OCI-LY1 (cell line): ENCODE data around the gene BORCS6.

Experiments used
- H2AFZ ChIP-seq: fragments of 200-600 bp; sonication (generic), shearing (Covaris generic); 2 replicates; pipeline ENCODE4 v1.6.0; 2014; ENCODE audit warnings: antibody characterized with exemption, mild to moderate bottlenecking, low read length
- H3F3A ChIP-seq: fragments of 200-600 bp; sonication (generic), shearing (Covaris generic); 2 replicates; pipeline ENCODE4 v1.6.0; 2014; ENCODE audit warnings: mild to moderate bottlenecking, antibody characterized with exemption, low read length, moderate library complexity; ENCODE audit not compliant: insufficient read depth
- H3K27ac ChIP-seq: fragments of 200-600 bp; sonication (generic); 2 replicates; pipeline ENCODE4 v1.5.1; 2014; ENCODE audit warnings: low read length, mixed run types, mild to moderate bottlenecking, low read depth; ENCODE audit not compliant: poor library complexity, severe bottlenecking
- H3K27me3 ChIP-seq: fragments of 200-600 bp; sonication (generic); 2 replicates; pipeline ENCODE4 v1.6.0; 2014; ENCODE audit warnings: antibody characterized with exemption, mild to moderate bottlenecking, low read length, moderate library complexity; ENCODE audit not compliant: insufficient read depth
- H3K36me3 ChIP-seq: fragments of 200-600 bp; sonication (generic); 2 replicates; pipeline ENCODE4 v1.6.1; 2014; ENCODE audit warnings: mild to moderate bottlenecking, antibody characterized with exemption, low read length, moderate library complexity, mixed read lengths; ENCODE audit not compliant: insufficient read depth
- H3K4me1 ChIP-seq: fragments of 200-600 bp; sonication (generic); 2 replicates; pipeline ENCODE4 v1.5.1; 2014; ENCODE audit warnings: mild to moderate bottlenecking, low read length, moderate library complexity; ENCODE audit not compliant: insufficient read depth, severe bottlenecking
- H3K4me2 ChIP-seq: fragments of 200-600 bp; sonication (generic), shearing (Covaris generic); 2 replicates; pipeline ENCODE4 v1.6.1; 2014; ENCODE audit warnings: low read length
- H3K4me3 ChIP-seq: fragments of 200-600 bp; sonication (generic); 2 replicates; pipeline ENCODE4 v1.5.1; 2014; ENCODE audit warnings: low read length, low read depth, mild to moderate bottlenecking, mixed read lengths; ENCODE audit not compliant: poor library complexity, severe bottlenecking
- H3K79me2 ChIP-seq: fragments of 200-600 bp; shearing (Covaris generic); 2 replicates; pipeline ENCODE4 v1.6.1; 2016; ENCODE audit warnings: mixed run types, low read length, mixed read lengths; ENCODE audit not compliant: insufficient read depth
- H3K9ac ChIP-seq: fragments of 200-600 bp; sonication (generic), shearing (Covaris generic); 2 replicates; pipeline ENCODE4 v1.6.1; 2014; ENCODE audit warnings: mild to moderate bottlenecking, low read length, mixed read lengths
- H3K9me2 ChIP-seq: fragments of 200-600 bp; sonication (generic), shearing (Covaris generic); 2 replicates; pipeline ENCODE4 v1.6.1; 2014; ENCODE audit warnings: low read depth, mild to moderate bottlenecking, low read length, mixed read lengths
- H3K9me3 ChIP-seq: fragments of 200-600 bp; shearing (Covaris generic); 2 replicates; pipeline ENCODE4 v1.6.1; 2014; ENCODE audit warnings: low read length, mixed read lengths
- H4K20me1 ChIP-seq: fragments of 200-600 bp; sonication (generic), shearing (Covaris generic); 2 replicates; pipeline ENCODE4 v1.6.0; 2016; ENCODE audit warnings: mild to moderate bottlenecking, low read length; ENCODE audit not compliant: insufficient read depth
- EZH2 ChIP-seq: fragments of 200-600 bp; sonication (generic), shearing (Covaris generic); IDR thresholded peaks from 2 replicates; pipeline ENCODE4 v1.8.0; 2017; ENCODE audit warnings: borderline replicate concordance, mixed run types, mild to moderate bottlenecking, antibody characterized with exemption, low read length, moderate library complexity, mixed read lengths
- TF ChIP-seq, protein P1 (sequence below): fragments of 200-600 bp; sonication (generic), shearing (Covaris generic); IDR thresholded peaks from 2 replicates; pipeline ENCODE4 v1.5.1; 2017; ENCODE audit warnings: mild to moderate bottlenecking, antibody characterized with exemption, low read length, moderate library complexity, mixed read lengths

BORCS6 gene

DNA sequence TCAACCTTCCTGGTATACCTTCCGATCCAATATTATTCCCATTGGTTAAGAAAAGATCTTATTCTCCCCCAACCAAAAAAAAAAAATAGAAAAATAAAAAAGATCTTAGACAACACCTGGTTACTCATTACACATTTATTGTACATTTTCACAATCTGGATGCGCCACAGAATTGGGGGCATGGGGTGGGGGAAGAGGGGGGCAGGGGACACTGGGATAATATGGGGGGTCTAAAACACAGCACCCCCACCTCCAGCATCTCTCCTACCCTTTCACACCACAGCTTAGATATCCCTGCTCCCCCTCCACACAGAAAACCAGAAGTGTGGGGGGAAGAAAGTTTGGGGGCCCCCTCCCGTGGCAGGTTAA is 31.0 kb downstream of the BORCS6 start:
- Histone ChIP-seq H2AFZ (no peak overlapping the region), H3K27me3 (no peaks in the 10 kb centered on the region), H3K4me2 (no peak overlapping the region), H3K36me3 (peaks cover 27% of the 10 kb centered on the region), H3K79me2 (peaks cover 9% of the 10 kb centered on the region; the same call in 1 of the 2 replicates), H3K4me3 (no peak overlapping the region), H4K20me1 (no peaks in the 10 kb centered on the region), H3K9ac (no peak overlapping the region), H3K4me1 (peaks cover 59% of the 10 kb centered on the region), H3K9me3 (no peaks in the 10 kb centered on the region), H3K27ac (no peak overlapping the region), H3K9me2 (no peaks in the 10 kb centered on the region), H3F3A (no peaks in the 10 kb centered on the region)
- no peak for TF ChIP-seq EZH2
- TF ChIP-seq, protein P1, sequence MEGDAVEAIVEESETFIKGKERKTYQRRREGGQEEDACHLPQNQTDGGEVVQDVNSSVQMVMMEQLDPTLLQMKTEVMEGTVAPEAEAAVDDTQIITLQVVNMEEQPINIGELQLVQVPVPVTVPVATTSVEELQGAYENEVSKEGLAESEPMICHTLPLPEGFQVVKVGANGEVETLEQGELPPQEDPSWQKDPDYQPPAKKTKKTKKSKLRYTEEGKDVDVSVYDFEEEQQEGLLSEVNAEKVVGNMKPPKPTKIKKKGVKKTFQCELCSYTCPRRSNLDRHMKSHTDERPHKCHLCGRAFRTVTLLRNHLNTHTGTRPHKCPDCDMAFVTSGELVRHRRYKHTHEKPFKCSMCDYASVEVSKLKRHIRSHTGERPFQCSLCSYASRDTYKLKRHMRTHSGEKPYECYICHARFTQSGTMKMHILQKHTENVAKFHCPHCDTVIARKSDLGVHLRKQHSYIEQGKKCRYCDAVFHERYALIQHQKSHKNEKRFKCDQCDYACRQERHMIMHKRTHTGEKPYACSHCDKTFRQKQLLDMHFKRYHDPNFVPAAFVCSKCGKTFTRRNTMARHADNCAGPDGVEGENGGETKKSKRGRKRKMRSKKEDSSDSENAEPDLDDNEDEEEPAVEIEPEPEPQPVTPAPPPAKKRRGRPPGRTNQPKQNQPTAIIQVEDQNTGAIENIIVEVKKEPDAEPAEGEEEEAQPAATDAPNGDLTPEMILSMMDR: no peak

GRCh38 chr17:8158267-8159031 is 31.5 kb downstream of the BORCS6 start:
- H3K4me1 ChIP-seq: peaks cover 59% of the 10 kb centered on the region
- no peaks in the 10 kb centered on the region for H3K9me3 ChIP-seq
- H3K4me3 ChIP-seq: no peak overlapping the region
- H3K9me2 ChIP-seq: no peaks in the 10 kb centered on the region
- H2AFZ ChIP-seq: no peak overlapping the region
- peak overlapping the region; percentile 14; the same call in 1 of the 2 replicates for H3K4me2 ChIP-seq
- TF ChIP-seq, protein P1: peak; percentile 75
- TF ChIP-seq EZH2: no peak
- peaks cover 9% of the 10 kb centered on the region; the same call in 1 of the 2 replicates for H3K79me2 ChIP-seq
- H3F3A ChIP-seq: no peaks in the 10 kb centered on the region
- no peaks in the 10 kb centered on the region for H3K27me3 ChIP-seq
- peak overlapping the region; percentile 62 for H3K27ac ChIP-seq
- H4K20me1 ChIP-seq: no peaks in the 10 kb centered on the region
- H3K36me3 ChIP-seq: peaks cover 27% of the 10 kb centered on the region
- no peak overlapping the region for H3K9ac ChIP-seq

DNA sequence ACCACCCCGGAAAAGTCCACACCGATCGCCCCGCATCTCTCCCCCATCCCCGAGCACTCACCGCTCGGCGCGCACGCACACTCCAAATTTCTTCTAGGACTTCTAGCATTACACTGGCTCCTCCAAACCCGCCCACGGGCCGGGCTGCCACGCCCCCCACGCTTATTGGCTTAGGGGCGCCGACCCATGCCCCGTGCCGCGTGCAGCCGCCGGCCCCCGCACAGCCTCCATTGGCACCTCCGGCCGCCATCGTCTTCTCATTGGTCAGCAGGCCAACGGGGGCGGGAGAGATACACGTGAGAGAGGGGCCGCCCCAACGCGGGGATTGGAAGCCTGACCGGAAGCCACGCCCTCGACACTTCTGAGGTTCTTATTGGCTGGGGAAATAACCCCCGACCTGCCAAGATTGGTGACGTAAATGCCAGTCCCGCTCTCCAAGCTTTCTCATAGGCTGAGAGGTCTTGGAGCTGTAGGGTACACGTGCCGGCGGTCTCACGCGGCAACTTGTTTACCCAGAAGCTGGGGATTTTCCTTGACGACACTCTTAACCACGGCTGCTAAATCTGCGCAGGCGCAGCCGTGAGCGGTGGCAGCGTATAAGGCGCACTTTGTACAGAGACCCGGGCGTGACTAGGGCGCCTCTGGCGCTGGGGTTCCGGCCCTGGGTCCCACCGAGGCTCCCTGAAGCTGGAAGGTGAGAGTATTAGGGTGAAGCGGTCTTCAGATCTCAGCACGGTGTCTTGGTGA is 33.6 kb downstream of the BORCS6 start:
- no peaks in the 10 kb centered on the region for H3F3A ChIP-seq
- H3K36me3 ChIP-seq: peaks cover 23% of the 10 kb centered on the region
- peak overlapping the region; percentile 90 for H3K27ac ChIP-seq
- H3K79me2 ChIP-seq: no peaks in the 10 kb centered on the region
- H4K20me1 ChIP-seq: no peaks in the 10 kb centered on the region
- H3K4me1 ChIP-seq: peaks cover 65% of the 10 kb centered on the region
- peak overlapping the region; percentile 69 for H3K4me3 ChIP-seq
- H3K9ac ChIP-seq: peak overlapping the region; percentile 71
- H3K9me3 ChIP-seq: no peaks in the 10 kb centered on the region
- H3K4me2 ChIP-seq: peak overlapping the region; percentile 84
- H3K9me2 ChIP-seq: no peaks in the 10 kb centered on the region
- H3K27me3 ChIP-seq: no peaks in the 10 kb centered on the region
- TF ChIP-seq, protein P1: no peak; the same call in 1 of the 2 replicates
- no peak for TF ChIP-seq EZH2
- H2AFZ ChIP-seq: no peak overlapping the region
